MM.1S (cell line): Measurements from ENCODE around the gene HSP90AB1.

ENCODE experiments used
- DNase-seq: peaks from one replicate; pipeline ENCODE4 v3.0.0-alpha.2; 2015
- H2AFZ ChIP-seq: fragments of 300-600 bp; sonication (generic); 2 replicates; pipeline ENCODE4 v1.6.0; 2016; ENCODE audit warnings: antibody characterized with exemption, low read length
- H3F3A ChIP-seq: fragments of 300-600 bp; sonication (generic); 2 replicates; pipeline ENCODE4 v1.6.1; 2016; ENCODE audit warnings: mild to moderate bottlenecking, antibody characterized with exemption, low read length, moderate library complexity, mixed read lengths; ENCODE audit not compliant: insufficient read depth
- H3K27ac ChIP-seq: fragments of 300-600 bp; sonication (generic); 2 replicates; pipeline ENCODE4 v1.5.1; 2016; ENCODE audit warnings: mild to moderate bottlenecking, low read length
- H3K27me3 ChIP-seq: fragments of 300-600 bp; sonication (generic); replicated peaks from 2 replicates; pipeline ENCODE4 v1.6.0; 2016; ENCODE audit warnings: low read length; ENCODE audit not compliant: insufficient read depth
- H3K36me3 ChIP-seq: fragments of 300-600 bp; sonication (generic); replicated peaks from 2 replicates; pipeline ENCODE4 v1.6.1; 2016; ENCODE audit warnings: mild to moderate bottlenecking, low read length, mixed read lengths; ENCODE audit not compliant: insufficient read depth
- H3K4me1 ChIP-seq: fragments of 300-600 bp; sonication (generic); 2 replicates; pipeline ENCODE4 v1.6.1; 2016; ENCODE audit warnings: low read length, mixed read lengths
- H3K4me2 ChIP-seq: fragments of 300-600 bp; sonication (generic); 2 replicates; pipeline ENCODE4 v1.6.0; 2016; ENCODE audit warnings: low read depth, low read length
- H3K4me3 ChIP-seq: fragments of 300-600 bp; sonication (generic); 2 replicates; pipeline ENCODE4 v1.5.1; 2016; ENCODE audit warnings: low read length, mixed read lengths
- H3K79me2 ChIP-seq: fragments of 300-600 bp; sonication (generic); 2 replicates; pipeline ENCODE4 v1.6.1; 2016; ENCODE audit warnings: mixed run types, low read length, mixed read lengths
- H3K9ac ChIP-seq: fragments of 300-600 bp; sonication (generic); 2 replicates; pipeline ENCODE4 v1.6.1; 2016; ENCODE audit warnings: low read length, mixed read lengths
- H3K9me2 ChIP-seq: fragments of 300-600 bp; sonication (generic); replicated peaks from 2 replicates; pipeline ENCODE4 v1.6.1; 2016; ENCODE audit warnings: mild to moderate bottlenecking, low read length, mixed read lengths; ENCODE audit not compliant: insufficient read depth
- H3K9me3 ChIP-seq: fragments of 300-600 bp; sonication (generic); replicated peaks from 2 replicates; pipeline ENCODE4 v1.6.1; 2016; ENCODE audit warnings: mild to moderate bottlenecking, low read length, mixed read lengths; ENCODE audit not compliant: insufficient read depth
- H4K20me1 ChIP-seq: fragments of 300-600 bp; sonication (generic); 2 replicates; pipeline ENCODE4 v1.6.1; 2016; ENCODE audit warnings: mild to moderate bottlenecking, low read length, moderate library complexity, mixed read lengths; ENCODE audit not compliant: insufficient read depth
- EZH2 ChIP-seq: fragments of 300-600 bp; sonication (generic); optimal IDR thresholded peaks from 2 replicates; pipeline ENCODE3; 2017; ENCODE audit warnings: low read depth, mild to moderate bottlenecking, antibody characterized with exemption, low read length, mixed read lengths
- EZH2phosphoT487 ChIP-seq: fragments of 300-600 bp; sonication (generic); IDR thresholded peaks from 2 replicates; pipeline ENCODE4 v1.6.1; 2018; ENCODE audit warnings: antibody characterized with exemption, low read length
- TF ChIP-seq, protein P1 (sequence below): fragments of 300-600 bp; sonication (generic); IDR thresholded peaks from 2 replicates; pipeline ENCODE4 v1.5.1; 2016; ENCODE audit warnings: antibody characterized with exemption, low read length, mixed read lengths

Gene HSP90AB1

DNA sequence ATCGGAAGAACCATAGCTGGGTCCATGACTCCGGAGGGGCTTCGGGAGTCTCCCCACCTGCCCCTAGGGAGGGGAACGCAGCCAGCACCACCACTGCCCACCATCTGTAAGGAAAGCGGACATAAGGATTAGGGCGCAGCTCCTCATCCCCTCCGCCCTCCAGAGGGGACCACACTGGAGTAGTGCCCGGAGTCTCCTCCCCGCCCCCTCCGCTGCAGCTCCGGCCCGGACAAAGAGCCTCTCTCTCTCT is 9.8 kb downstream of the HSP90AB1 start:
- peak overlapping the region; percentile 98 for H3K4me3 ChIP-seq
- peaks cover 8% of the 10 kb centered on the region for H3K36me3 ChIP-seq
- H3K27ac ChIP-seq, result peak overlapping the region; percentile 64; the same call in 1 of the 2 replicates
- H3K4me2 ChIP-seq, result peak overlapping the region; percentile 97
- H3K9me2 ChIP-seq, result no peaks in the 10 kb centered on the region
- peaks cover 72% of the 10 kb centered on the region for H3F3A ChIP-seq
- no peaks in the 10 kb centered on the region for H3K9me3 ChIP-seq
- peaks cover 59% of the 10 kb centered on the region for H3K79me2 ChIP-seq
- H2AFZ ChIP-seq, result peak overlapping the region; percentile 89
- H3K4me1 ChIP-seq, result peaks cover 35% of the 10 kb centered on the region
- H3K27me3 ChIP-seq, result no peaks in the 10 kb centered on the region
- peak overlapping the region; percentile 91; the same call in 1 of the 2 replicates for H3K9ac ChIP-seq
- peaks cover 28% of the 10 kb centered on the region for H4K20me1 ChIP-seq
- DNase-seq, result no peak
- TF ChIP-seq EZH2 (no peak), EZH2phosphoT487 (no peak)
- TF ChIP-seq, protein P1, sequence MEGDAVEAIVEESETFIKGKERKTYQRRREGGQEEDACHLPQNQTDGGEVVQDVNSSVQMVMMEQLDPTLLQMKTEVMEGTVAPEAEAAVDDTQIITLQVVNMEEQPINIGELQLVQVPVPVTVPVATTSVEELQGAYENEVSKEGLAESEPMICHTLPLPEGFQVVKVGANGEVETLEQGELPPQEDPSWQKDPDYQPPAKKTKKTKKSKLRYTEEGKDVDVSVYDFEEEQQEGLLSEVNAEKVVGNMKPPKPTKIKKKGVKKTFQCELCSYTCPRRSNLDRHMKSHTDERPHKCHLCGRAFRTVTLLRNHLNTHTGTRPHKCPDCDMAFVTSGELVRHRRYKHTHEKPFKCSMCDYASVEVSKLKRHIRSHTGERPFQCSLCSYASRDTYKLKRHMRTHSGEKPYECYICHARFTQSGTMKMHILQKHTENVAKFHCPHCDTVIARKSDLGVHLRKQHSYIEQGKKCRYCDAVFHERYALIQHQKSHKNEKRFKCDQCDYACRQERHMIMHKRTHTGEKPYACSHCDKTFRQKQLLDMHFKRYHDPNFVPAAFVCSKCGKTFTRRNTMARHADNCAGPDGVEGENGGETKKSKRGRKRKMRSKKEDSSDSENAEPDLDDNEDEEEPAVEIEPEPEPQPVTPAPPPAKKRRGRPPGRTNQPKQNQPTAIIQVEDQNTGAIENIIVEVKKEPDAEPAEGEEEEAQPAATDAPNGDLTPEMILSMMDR, result no peak

DNA sequence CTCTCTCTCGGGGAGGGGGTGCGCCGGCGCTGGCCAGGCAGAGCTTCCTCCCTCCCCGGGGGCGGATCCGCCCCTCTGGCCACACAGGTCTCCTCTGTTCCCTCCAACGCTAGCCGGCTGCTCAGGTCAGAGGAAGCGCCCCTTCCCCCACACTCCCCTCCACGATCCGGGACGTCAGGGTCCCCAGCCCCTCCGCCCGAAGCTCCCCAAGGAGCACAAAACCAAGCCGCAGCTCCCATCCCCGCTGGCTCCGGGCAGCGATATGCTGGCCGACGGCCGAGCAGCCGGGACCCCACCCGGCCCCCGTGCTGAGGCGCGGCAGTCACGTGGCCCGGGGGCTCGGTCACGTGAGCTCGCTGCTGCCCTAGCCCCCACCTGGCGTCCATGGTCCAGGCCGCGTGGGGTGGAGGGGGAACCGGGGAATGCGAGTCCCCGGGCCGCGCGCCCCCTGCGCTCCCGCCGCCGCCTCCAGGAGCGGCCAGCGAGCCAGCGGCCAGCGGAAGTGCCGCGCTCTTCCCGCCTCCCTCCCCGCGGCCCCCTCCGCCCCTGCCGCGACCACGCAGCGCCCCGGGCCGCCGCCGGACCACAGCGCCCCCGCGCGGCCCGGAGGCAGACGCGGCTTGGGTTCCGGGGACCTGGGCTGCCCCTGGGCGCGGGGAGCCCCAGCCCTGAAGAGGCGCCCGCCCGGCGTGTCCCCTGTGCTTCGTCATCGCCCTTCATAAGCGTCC is 10.3 kb downstream of the HSP90AB1 start, which contains the start of gene SLC35B2:
Gene SLC35B2, minus strand, starts transcription at position 504 of the 728 bp plus-strand sequence. Its CDS starts 118 bp downstream, at position 386.
- Histone ChIP-seq H3K9ac (peak within 1 kb of the TSS; percentile 91), H3K79me2 (peaks cover 59% of the 10 kb centered on the region), H3K36me3 (peaks cover 4% of the 10 kb centered on the region), H3K9me3 (no peaks in the 10 kb centered on the region), H3F3A (peaks cover 67% of the 10 kb centered on the region), H3K4me1 (peaks cover 38% of the 10 kb centered on the region), H3K27me3 (no peaks in the 10 kb centered on the region), H3K4me3 (peak within 1 kb of the TSS; percentile 98), H3K27ac (peak within 1 kb of the TSS; percentile 64; the same call in 1 of the 2 replicates), H3K4me2 (peak within 1 kb of the TSS; percentile 97), H3K9me2 (no peaks in the 10 kb centered on the region), H2AFZ (peak within 1 kb of the TSS; percentile 89), H4K20me1 (peaks cover 23% of the 10 kb centered on the region)
- TF ChIP-seq EZH2phosphoT487 (no peak), EZH2 (no peak)
- TF ChIP-seq, protein P1, result peak; percentile 39
- peak; percentile 69 for DNase-seq

DNA sequence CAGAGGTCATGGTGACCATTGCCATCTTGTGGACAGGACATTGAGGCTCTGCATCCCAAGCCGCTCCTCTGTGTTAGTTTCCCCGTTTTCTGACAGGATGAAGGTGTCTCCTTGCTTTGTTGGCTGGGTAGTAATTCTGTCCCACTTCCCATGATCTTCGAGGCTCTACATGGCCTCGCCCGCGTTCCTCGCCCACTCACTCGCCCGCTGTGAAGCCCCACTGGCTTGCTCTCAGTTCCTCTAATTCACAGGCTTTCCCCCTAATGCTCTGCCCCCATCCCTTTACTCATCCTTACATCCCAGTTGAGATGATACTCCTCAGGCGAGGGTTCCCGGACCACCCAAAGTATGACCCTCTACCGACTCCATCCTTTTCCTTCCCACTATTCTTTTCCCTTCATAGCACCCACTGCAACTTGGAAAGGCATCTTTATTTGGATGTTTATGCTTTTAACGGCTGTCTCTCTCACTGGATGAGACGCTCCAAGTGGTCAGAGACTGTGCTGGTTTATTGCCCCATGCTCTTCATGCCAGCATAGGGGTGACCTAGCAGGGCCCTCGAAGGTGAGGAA is 10.9 kb downstream of the HSP90AB1 start:
- TF ChIP-seq EZH2phosphoT487 (no peak), EZH2 (no peak)
- TF ChIP-seq, protein P1, result no peak
- H3K9me2 ChIP-seq, result no peaks in the 10 kb centered on the region
- H3K79me2 ChIP-seq, result peaks cover 59% of the 10 kb centered on the region
- no peaks in the 10 kb centered on the region for H3K9me3 ChIP-seq
- H3K27me3 ChIP-seq, result no peaks in the 10 kb centered on the region
- peak overlapping the region; percentile 43 for H3K4me3 ChIP-seq
- H3F3A ChIP-seq, result peaks cover 64% of the 10 kb centered on the region
- DNase-seq, result no peak
- peak overlapping the region; percentile 21; the same call in 1 of the 2 replicates for H2AFZ ChIP-seq
- peaks cover 4% of the 10 kb centered on the region for H3K36me3 ChIP-seq
- peaks cover 44% of the 10 kb centered on the region for H3K4me1 ChIP-seq
- H3K27ac ChIP-seq, result peak overlapping the region; percentile 41; the same call in 1 of the 2 replicates
- peak overlapping the region; percentile 55; the same call in 1 of the 2 replicates for H3K9ac ChIP-seq
- peaks cover 19% of the 10 kb centered on the region for H4K20me1 ChIP-seq
- H3K4me2 ChIP-seq, result peak overlapping the region; percentile 70
